Loucy (cell line): ENCODE results near the gene DUSP28.

Experiments used
- H2AFZ ChIP-seq: fragments of 200-600 bp; sonication (generic); 2 replicates; pipeline ENCODE4 v1.6.0; 2016; ENCODE audit warnings: antibody characterized with exemption, mild to moderate bottlenecking, low read length, moderate library complexity
- H3F3A ChIP-seq: fragments of 200-600 bp; 2 replicates; pipeline ENCODE4 v1.6.0; 2016; ENCODE audit warnings: antibody characterized with exemption, low read depth, mild to moderate bottlenecking
- H3K27me3 ChIP-seq: fragments of 200-600 bp; sonication (generic); 2 replicates; pipeline ENCODE4 v1.6.1; 2014; ENCODE audit warnings: low read length, mild to moderate bottlenecking; ENCODE audit not compliant: insufficient read depth, poor library complexity, severe bottlenecking
- H3K36me3 ChIP-seq: fragments of 200-600 bp; sonication (generic); 2 replicates; pipeline ENCODE4 v1.6.1; 2016; ENCODE audit warnings: low read length; ENCODE audit not compliant: insufficient read depth
- H3K4me1 ChIP-seq: fragments of 200-600 bp; sonication (generic); 2 replicates; pipeline ENCODE4 v1.5.1; 2014; ENCODE audit warnings: low read length, mild to moderate bottlenecking; ENCODE audit not compliant: insufficient read depth, poor library complexity, severe bottlenecking
- H3K4me2 ChIP-seq: fragments of 200-600 bp; sonication (generic); 2 replicates; pipeline ENCODE4 v1.6.0; 2014; ENCODE audit warnings: antibody characterized with exemption, low read length, low read depth, mild to moderate bottlenecking; ENCODE audit not compliant: poor library complexity, severe bottlenecking
- H3K4me3 ChIP-seq: fragments of 200-600 bp; sonication (generic); 2 replicates; pipeline ENCODE4 v1.5.1; 2014; ENCODE audit warnings: low read length, mild to moderate bottlenecking, mixed read lengths; ENCODE audit not compliant: poor library complexity, severe bottlenecking
- H3K79me2 ChIP-seq: fragments of 200-600 bp; sonication (generic); 2 replicates; pipeline ENCODE4 v1.6.1; 2014; ENCODE audit warnings: low read length; ENCODE audit not compliant: insufficient read depth
- H3K9ac ChIP-seq: fragments of 200-600 bp; sonication (generic); 2 replicates; pipeline ENCODE4 v1.6.0; 2014; ENCODE audit warnings: mild to moderate bottlenecking, low read depth, low read length, moderate library complexity; ENCODE audit not compliant: poor library complexity, severe bottlenecking
- H3K9me2 ChIP-seq: fragments of 200-600 bp; sonication (generic); replicated peaks from 2 replicates; pipeline ENCODE4 v1.6.1; 2016; ENCODE audit warnings: low read depth, low read length, mixed read lengths
- H3K9me3 ChIP-seq: fragments of 200-600 bp; sonication (generic); 2 replicates; pipeline ENCODE4 v1.6.1; 2014; ENCODE audit warnings: mild to moderate bottlenecking, antibody characterized with exemption, low read length, low read depth; ENCODE audit not compliant: insufficient read depth
- H4K20me1 ChIP-seq: fragments of 200-600 bp; sonication (generic); 2 replicates; pipeline ENCODE4 v1.6.0; 2014; ENCODE audit warnings: antibody characterized with exemption, low read length, mild to moderate bottlenecking; ENCODE audit not compliant: insufficient read depth, poor library complexity, severe bottlenecking
- CTCF ChIP-seq: fragments of 200-600 bp; sonication (generic); conservative IDR thresholded peaks from 2 replicates; pipeline ENCODE4 v1.5.1; 2014; ENCODE audit warnings: mild to moderate bottlenecking, antibody characterized with exemption, low read length
- EZH2phosphoT487 ChIP-seq: fragments of 200-600 bp; IDR thresholded peaks from 2 replicates; pipeline ENCODE4 v1.6.1; 2018; ENCODE audit warnings: antibody characterized with exemption, mild to moderate bottlenecking, moderate library complexity, borderline replicate concordance

The DUSP28 gene

GRCh38 chr2:240578110-240578450, 17.9 kb downstream of the DUSP28 start:
- peaks cover 9% of the 10 kb centered on the region; the same call in 1 of the 2 replicates for H3K79me2 ChIP-seq
- peaks cover 6% of the 10 kb centered on the region for H3K4me1 ChIP-seq
- H3K27me3 ChIP-seq, result no peaks in the 10 kb centered on the region
- H4K20me1 ChIP-seq, result no peaks in the 10 kb centered on the region
- H3K9me3 ChIP-seq, result no peaks in the 10 kb centered on the region
- H2AFZ ChIP-seq, result no peak overlapping the region
- no peak overlapping the region for H3K4me3 ChIP-seq
- H3K9ac ChIP-seq, result no peak overlapping the region
- H3K9me2 ChIP-seq, result no peaks in the 10 kb centered on the region
- H3F3A ChIP-seq, result no peaks in the 10 kb centered on the region
- TF ChIP-seq CTCF (no peak), EZH2phosphoT487 (no peak)
- H3K36me3 ChIP-seq, result no peaks in the 10 kb centered on the region
- no peak overlapping the region for H3K4me2 ChIP-seq

- H3K4me3 ChIP-seq, result no peak overlapping the region
- H3F3A ChIP-seq, result no peaks in the 10 kb centered on the region
- no peak overlapping the region for H2AFZ ChIP-seq
- TF ChIP-seq EZH2phosphoT487 (no peak), CTCF (no peak)
- H3K9me2 ChIP-seq, result no peaks in the 10 kb centered on the region
- no peak overlapping the region for H3K9ac ChIP-seq
- H4K20me1 ChIP-seq, result no peaks in the 10 kb centered on the region
- H3K27me3 ChIP-seq, result no peaks in the 10 kb centered on the region
- H3K36me3 ChIP-seq, result no peaks in the 10 kb centered on the region
- H3K4me1 ChIP-seq, result peaks cover 10% of the 10 kb centered on the region
- H3K9me3 ChIP-seq, result no peaks in the 10 kb centered on the region
- H3K4me2 ChIP-seq, result no peak overlapping the region
- H3K79me2 ChIP-seq, result peaks cover 13% of the 10 kb centered on the region
Measured at GRCh38 chr2:240578488-240578887, 18.3 kb downstream of the DUSP28 start.

GRCh38 chr2:240579071-240579762, 19.1 kb downstream of the DUSP28 start:
- Histone ChIP-seq H4K20me1 (no peaks in the 10 kb centered on the region), H3K4me2 (no peak overlapping the region), H3K9me3 (no peaks in the 10 kb centered on the region), H3K9me2 (no peaks in the 10 kb centered on the region), H2AFZ (no peak overlapping the region), H3K79me2 (peaks cover 17% of the 10 kb centered on the region), H3K4me1 (peaks cover 17% of the 10 kb centered on the region), H3K27me3 (no peaks in the 10 kb centered on the region), H3K4me3 (no peak overlapping the region), H3F3A (no peaks in the 10 kb centered on the region), H3K36me3 (no peaks in the 10 kb centered on the region), H3K9ac (no peak overlapping the region)
- TF ChIP-seq EZH2phosphoT487 (no peak), CTCF (no peak)
